SH-SY5Y (cell line): Measurements from ENCODE around the gene KIAA1328.

Experiments used
- GATA2 ChIP-seq: IDR thresholded peaks from 2 replicates; pipeline ENCODE4 v1.6.1; 2011; ENCODE audit warnings: mild to moderate bottlenecking, low read depth, low read length
- GATA3 ChIP-seq: IDR thresholded peaks from 2 replicates; pipeline ENCODE4 v1.6.1; 2011; ENCODE audit warnings: low read depth, mild to moderate bottlenecking, low read length, moderate library complexity

DNA sequence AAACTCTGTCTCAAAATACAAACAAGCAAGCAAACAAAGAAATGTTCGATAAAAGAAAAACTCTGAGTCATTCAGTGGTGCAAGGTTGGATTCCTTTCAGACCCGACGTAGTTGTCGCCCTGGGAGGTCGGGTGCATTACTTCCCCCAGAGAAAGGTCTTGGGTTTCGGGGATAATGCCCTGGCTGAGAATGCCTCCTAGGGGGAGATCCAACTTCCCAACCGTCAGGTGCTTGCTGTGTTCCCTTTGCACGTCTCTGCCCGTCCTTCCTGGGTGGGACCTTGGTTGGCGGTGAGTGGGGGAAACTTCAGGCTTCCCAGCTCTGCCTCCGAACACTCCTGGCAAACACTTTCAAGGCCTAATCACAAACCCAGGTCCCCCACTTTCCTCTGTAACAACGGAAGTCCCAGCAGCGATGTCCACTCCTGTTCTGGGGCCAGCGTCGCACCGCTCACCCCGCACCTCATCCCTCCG lies 734 bp upstream of the KIAA1328 start:
- TF ChIP-seq GATA2 (no peak), GATA3 (no peak)
